ENCODE measurements around the gene CYFIP2. TPM values are rescaled to one million over a fixed set of nuclear protein-coding genes. Genes with fewer than 3 reads are reported as not detected.

Gene CYFIP2
- total RNA-seq, 1 donor from 2014 or later, result 99.9 TPM

GRCh38 chr5:157306692-157307471 lies 41.0 kb downstream of the CYFIP2 start:
- Histone ChIP-seq H3K4me3 (ENCODE audit: low read depth, low read length) (no peak overlapping the region), H3K27me3 (ENCODE audit: control insufficient read depth, insufficient read depth, low read length) (no peaks in the 10 kb centered on the region), H3K36me3 (ENCODE audit: control insufficient read depth, insufficient read depth, low read length) (no peaks in the 10 kb centered on the region)
- no peak for DNase-seq (ENCODE audit: low read depth)
- TF ChIP-seq, protein P1, sequence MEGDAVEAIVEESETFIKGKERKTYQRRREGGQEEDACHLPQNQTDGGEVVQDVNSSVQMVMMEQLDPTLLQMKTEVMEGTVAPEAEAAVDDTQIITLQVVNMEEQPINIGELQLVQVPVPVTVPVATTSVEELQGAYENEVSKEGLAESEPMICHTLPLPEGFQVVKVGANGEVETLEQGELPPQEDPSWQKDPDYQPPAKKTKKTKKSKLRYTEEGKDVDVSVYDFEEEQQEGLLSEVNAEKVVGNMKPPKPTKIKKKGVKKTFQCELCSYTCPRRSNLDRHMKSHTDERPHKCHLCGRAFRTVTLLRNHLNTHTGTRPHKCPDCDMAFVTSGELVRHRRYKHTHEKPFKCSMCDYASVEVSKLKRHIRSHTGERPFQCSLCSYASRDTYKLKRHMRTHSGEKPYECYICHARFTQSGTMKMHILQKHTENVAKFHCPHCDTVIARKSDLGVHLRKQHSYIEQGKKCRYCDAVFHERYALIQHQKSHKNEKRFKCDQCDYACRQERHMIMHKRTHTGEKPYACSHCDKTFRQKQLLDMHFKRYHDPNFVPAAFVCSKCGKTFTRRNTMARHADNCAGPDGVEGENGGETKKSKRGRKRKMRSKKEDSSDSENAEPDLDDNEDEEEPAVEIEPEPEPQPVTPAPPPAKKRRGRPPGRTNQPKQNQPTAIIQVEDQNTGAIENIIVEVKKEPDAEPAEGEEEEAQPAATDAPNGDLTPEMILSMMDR (IDR thresholded peaks at IDR 0.05; ENCODE audit: insufficient read depth, low read length, poor library complexity, severe bottlenecking), result no peak

- Histone ChIP-seq H3K27me3 (ENCODE audit: control insufficient read depth, insufficient read depth, low read length) (no peaks in the 10 kb centered on the region), H3K4me3 (ENCODE audit: low read depth, low read length) (no peak overlapping the region), H3K36me3 (ENCODE audit: control insufficient read depth, insufficient read depth, low read length) (no peaks in the 10 kb centered on the region)
- DNase-seq (ENCODE audit: low read depth), result no peak
- TF ChIP-seq, protein P1 (IDR thresholded peaks at IDR 0.05; ENCODE audit: insufficient read depth, low read length, poor library complexity, severe bottlenecking), result no peak
Measured at GRCh38 chr5:157308836-157309465, 43.0 kb downstream of the CYFIP2 start.

DNA sequence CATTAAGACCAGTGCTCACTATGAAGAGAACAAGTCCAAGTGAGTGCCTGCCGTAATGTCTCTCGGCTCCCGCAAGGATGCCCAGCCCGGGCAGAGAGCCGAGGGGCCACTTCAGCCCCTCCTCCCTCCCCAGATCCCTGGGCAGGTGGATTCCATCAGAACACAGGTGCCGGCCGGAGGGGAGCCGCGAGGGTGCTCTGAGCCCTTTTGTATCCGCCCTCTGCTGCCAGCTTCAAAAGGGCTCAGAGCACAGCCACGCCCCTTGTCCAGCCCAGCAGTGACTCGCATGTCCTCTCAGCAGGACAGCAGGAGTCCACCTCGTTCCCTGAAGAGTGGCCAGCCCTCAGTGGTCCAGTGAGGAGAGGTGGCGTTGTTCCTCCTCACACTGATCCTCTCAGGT lies 43.9 kb downstream of the CYFIP2 start:
- Histone ChIP-seq H3K27me3 (ENCODE audit: control insufficient read depth, insufficient read depth, low read length) (no peaks in the 10 kb centered on the region), H3K4me3 (ENCODE audit: low read depth, low read length) (no peak overlapping the region), H3K36me3 (ENCODE audit: control insufficient read depth, insufficient read depth, low read length) (no peaks in the 10 kb centered on the region)
- no peak for DNase-seq (ENCODE audit: low read depth)
- TF ChIP-seq, protein P1 (IDR thresholded peaks at IDR 0.05; ENCODE audit: insufficient read depth, low read length, poor library complexity, severe bottlenecking), result no peak

- no peak for DNase-seq (ENCODE audit: low read depth)
- TF ChIP-seq, protein P1 (IDR thresholded peaks at IDR 0.05; ENCODE audit: insufficient read depth, low read length, poor library complexity, severe bottlenecking), result no peak
Measured at GRCh38 chr5:157311595-157311994, 45.7 kb downstream of the CYFIP2 start.

GRCh38 chr5:157312492-157312891 lies 46.6 kb downstream of the CYFIP2 start:
- Histone ChIP-seq H3K36me3 (ENCODE audit: control insufficient read depth, insufficient read depth, low read length) (no peaks in the 10 kb centered on the region), H3K4me3 (ENCODE audit: low read depth, low read length) (no peak overlapping the region), H3K27me3 (ENCODE audit: control insufficient read depth, insufficient read depth, low read length) (no peaks in the 10 kb centered on the region)
- DNase-seq (ENCODE audit: low read depth), result peak; percentile 42
- TF ChIP-seq, protein P1 (IDR thresholded peaks at IDR 0.05; ENCODE audit: insufficient read depth, low read length, poor library complexity, severe bottlenecking), result peak; percentile 83

More at GRCh38 chr5:157311595-157311994, 45.7 kb downstream of the CYFIP2 start:
- Histone ChIP-seq H3K36me3 (ENCODE audit: control insufficient read depth, insufficient read depth, low read length) (no peaks in the 10 kb centered on the region), H3K27me3 (ENCODE audit: control insufficient read depth, insufficient read depth, low read length) (no peaks in the 10 kb centered on the region), H3K4me3 (ENCODE audit: low read depth, low read length) (no peak overlapping the region)
